SKM-1 (cell line): ENCODE results near the gene ADCK1.
"Not testable (repeated sequence)": the region's sequence is repeated elsewhere in the genome, so short reads cannot be mapped to it uniquely, and the experiment has no call there.

Source experiments
- DNase-seq: peaks from one replicate; lab custom pipeline; 2025; ENCODE audit not compliant: unreplicated experiment; lab: John Stamatoyannopoulos, UW

ADCK1 gene

GRCh38 chr14:77931441-77931840 is 131.5 kb downstream of the ADCK1 start:
- no peak for DNase-seq

GRCh38 chr14:77936138-77936639 is 136.3 kb downstream of the ADCK1 start:
- no peak for DNase-seq

GRCh38 chr14:77947372-77947771 is 147.5 kb downstream of the ADCK1 start:
- no peak for DNase-seq

- no peak for DNase-seq
Measured at GRCh38 chr14:77950371-77951063, 150.6 kb downstream of the ADCK1 start.

- DNase-seq, result no peak
Measured at GRCh38 chr14:77955816-77956484, 156.0 kb downstream of the ADCK1 start.

GRCh38 chr14:77959686-77960085 is 159.8 kb downstream of the ADCK1 start:
- DNase-seq, result not testable (repeated sequence)

- no peak for DNase-seq
Measured at GRCh38 chr14:77961847-77962580, 162.1 kb downstream of the ADCK1 start.

GRCh38 chr14:77962731-77963520 is 163.0 kb downstream of the ADCK1 start:
- DNase-seq, result no peak

GRCh38 chr14:77964586-77964985 is 164.7 kb downstream of the ADCK1 start:
- DNase-seq, result no peak

- no peak for DNase-seq
Measured at GRCh38 chr14:77965050-77965449, 165.1 kb downstream of the ADCK1 start.

- DNase-seq, result peak; percentile 27
Measured at GRCh38 chr14:77965919-77966435, 166.1 kb downstream of the ADCK1 start.

- no peak for DNase-seq
Measured at GRCh38 chr14:77967110-77967509, 167.2 kb downstream of the ADCK1 start.

GRCh38 chr14:77970646-77971045 is 170.7 kb downstream of the ADCK1 start:
- DNase-seq, result no peak

GRCh38 chr14:77973246-77973645 is 173.3 kb downstream of the ADCK1 start:
- DNase-seq, result no peak

GRCh38 chr14:77976591-77976990 is 176.7 kb downstream of the ADCK1 start:
- no peak for DNase-seq

- DNase-seq, result no peak
Measured at GRCh38 chr14:77979171-77979570, 179.3 kb downstream of the ADCK1 start.

- no peak for DNase-seq
Measured at GRCh38 chr14:77979666-77980351, 179.9 kb downstream of the ADCK1 start.

GRCh38 chr14:77980475-77981321 is 180.8 kb downstream of the ADCK1 start:
- DNase-seq, result no peak
